HEK293 (cell line): ENCODE results near the gene ABCA1.

Source experiments
- CTCF ChIA-PET: fragments of 350-600 bp; formaldehyde crosslinking; extraction: SDS; loops from one replicate; lab custom pipeline; 2021; ENCODE audit warnings: antibody characterized with exemption; lab: Yijun Ruan, JAX
- POLR2A ChIA-PET: fragments of 300-600 bp; formaldehyde crosslinking; extraction: SDS; loops from one replicate; lab custom pipeline; 2020; ENCODE audit warnings: antibody characterized with exemption, inconsistent platforms; lab: Yijun Ruan, JAX
- H3K27ac ChIP-seq: fragments of 200-500 bp; sonication (Bioruptor generic); 2 replicates; pipeline ENCODE4 v1.5.1; 2014; ENCODE audit warnings: low read depth, low read length, control low read depth, inconsistent platforms; ENCODE audit errors: extremely low read depth
- H3K36me3 ChIP-seq, 2 experiments: fragments of 200-500 bp in 1 of 2; sonication (Bioruptor generic) in 1 of 2; 1 replicate in 1 of 2; 2 replicates in 1 of 2; pipeline ENCODE4 v1.5.1; 2014 to 2017; ENCODE audit warnings: inconsistent platforms in 2 of 2, low read length in 2 of 2; ENCODE audit not compliant: control insufficient read depth in 2 of 2, insufficient read depth in 1 of 2
- H3K4me1 ChIP-seq: fragments of 200-500 bp; sonication (Bioruptor generic); 2 replicates; pipeline ENCODE4 v1.5.1; 2014; ENCODE audit warnings: mild to moderate bottlenecking, low read length, inconsistent platforms; ENCODE audit not compliant: control insufficient read depth, insufficient read depth
- H3K4me3 ChIP-seq: 2 replicates; pipeline ENCODE4 v1.5.1; 2011; ENCODE audit warnings: low read depth, mild to moderate bottlenecking, control low read depth, low read length, moderate library complexity
- H3K9me3 ChIP-seq: fragments of 200-500 bp; sonication (Bioruptor generic); 2 replicates; pipeline ENCODE4 v1.5.1; 2014; ENCODE audit warnings: low read depth, low read length, inconsistent platforms; ENCODE audit not compliant: control insufficient read depth, insufficient read depth
- AEBP2 ChIP-seq: fragments of 450-650 bp; formaldehyde crosslinking; IDR thresholded peaks from 2 replicates; pipeline ENCODE4 v1.5.1; 2016; ENCODE audit warnings: missing biosample characterization, missing genetic modification characterization, borderline replicate concordance
- RBAK ChIP-seq: fragments of 450-650 bp; formaldehyde crosslinking; IDR thresholded peaks from 2 replicates; pipeline ENCODE4 v1.5.1; 2016; ENCODE audit warnings: missing biosample characterization, missing genetic modification characterization
- SETDB1 ChIP-seq: IDR thresholded peaks from one replicate; pipeline ENCODE4 v1.6.1; 2017; ENCODE audit warnings: mild to moderate bottlenecking, low read length, moderate library complexity, mixed read lengths; ENCODE audit not compliant: insufficient read length
- ZEB2 ChIP-seq: fragments of 450-650 bp; formaldehyde crosslinking; IDR thresholded peaks from 2 replicates; pipeline ENCODE4 v1.5.1; 2016; ENCODE audit warnings: missing biosample characterization, missing genetic modification characterization
- ZIC2 ChIP-seq: fragments of 450-650 bp; formaldehyde crosslinking; IDR thresholded peaks from 2 replicates; pipeline ENCODE4 v1.5.1; 2016; ENCODE audit warnings: missing biosample characterization, missing genetic modification characterization
- ZNF114 ChIP-seq: fragments of 450-650 bp; formaldehyde crosslinking; IDR thresholded peaks from 2 replicates; pipeline ENCODE4 v1.5.0; 2017; ENCODE audit warnings: missing biosample characterization, missing genetic modification characterization
- ZNF133 ChIP-seq: fragments of 450-650 bp; formaldehyde crosslinking; IDR thresholded peaks from 2 replicates; pipeline ENCODE4 v1.5.1; 2016; ENCODE audit warnings: missing biosample characterization, missing genetic modification characterization
- ZNF138 ChIP-seq: fragments of 450-650 bp; formaldehyde crosslinking; IDR thresholded peaks from 2 replicates; pipeline ENCODE4 v1.5.1; 2016; ENCODE audit warnings: missing biosample characterization, missing genetic modification characterization, borderline replicate concordance
- ZNF140 ChIP-seq: fragments of 450-650 bp; formaldehyde crosslinking; IDR thresholded peaks from 2 replicates; pipeline ENCODE4 v1.5.1; 2016; ENCODE audit warnings: missing biosample characterization, missing genetic modification characterization
- ZNF157 ChIP-seq: fragments of 450-650 bp; formaldehyde crosslinking; IDR thresholded peaks from 2 replicates; pipeline ENCODE4 v1.5.1; 2016; ENCODE audit warnings: missing biosample characterization, missing genetic modification characterization
- ZNF184 ChIP-seq: fragments of 450-650 bp; IDR thresholded peaks from 2 replicates; pipeline ENCODE4 v1.5.1; 2018; ENCODE audit warnings: missing biosample characterization, mild to moderate bottlenecking, missing genetic modification characterization
- ZNF221 ChIP-seq: fragments of 450-650 bp; formaldehyde crosslinking; IDR thresholded peaks from 2 replicates; pipeline ENCODE4 v1.5.1; 2017; ENCODE audit warnings: missing biosample characterization, missing genetic modification characterization, borderline replicate concordance
- ZNF223 ChIP-seq: fragments of 450-650 bp; formaldehyde crosslinking; IDR thresholded peaks from 2 replicates; pipeline ENCODE4 v1.5.1; 2016; ENCODE audit warnings: missing biosample characterization, missing genetic modification characterization
- ZNF362 ChIP-seq: fragments of 450-650 bp; formaldehyde crosslinking; IDR thresholded peaks from 2 replicates; pipeline ENCODE4 v1.5.1; 2016; ENCODE audit warnings: missing biosample characterization, missing genetic modification characterization
- ZNF433 ChIP-seq: fragments of 450-650 bp; formaldehyde crosslinking; IDR thresholded peaks from 2 replicates; pipeline ENCODE4 v1.5.1; 2016; ENCODE audit warnings: missing biosample characterization, missing genetic modification characterization, low read depth
- ZNF48 ChIP-seq: fragments of 450-650 bp; formaldehyde crosslinking; IDR thresholded peaks from 2 replicates; pipeline ENCODE4 v1.5.1; 2016; ENCODE audit warnings: missing biosample characterization, missing genetic modification characterization
- ZNF521 ChIP-seq: fragments of 450-650 bp; formaldehyde crosslinking; IDR thresholded peaks from 2 replicates; pipeline ENCODE4 v1.5.1; 2017; ENCODE audit warnings: missing biosample characterization, mild to moderate bottlenecking, missing genetic modification characterization
- ZNF560 ChIP-seq: fragments of 450-650 bp; formaldehyde crosslinking; IDR thresholded peaks from 2 replicates; pipeline ENCODE4 v1.5.1; 2017; ENCODE audit warnings: missing biosample characterization, missing genetic modification characterization, borderline replicate concordance
- ZNF571 ChIP-seq: fragments of 450-650 bp; formaldehyde crosslinking; IDR thresholded peaks from 2 replicates; pipeline ENCODE4 v1.5.0; 2017; ENCODE audit warnings: missing biosample characterization, missing genetic modification characterization
- ZNF645 ChIP-seq: fragments of 450-650 bp; formaldehyde crosslinking; IDR thresholded peaks from 2 replicates; pipeline ENCODE4; 2016; ENCODE audit warnings: missing biosample characterization, missing genetic modification characterization
- TF ChIP-seq, protein P1 (sequence below): fragments of 450-650 bp; formaldehyde crosslinking; IDR thresholded peaks from 2 replicates; pipeline ENCODE4 v1.5.1; 2016; ENCODE audit warnings: missing biosample characterization, missing genetic modification characterization
- TF ChIP-seq, protein P2 (sequence below): IDR thresholded peaks from 2 replicates; pipeline ENCODE4 v1.6.1; 2011; ENCODE audit warnings: mild to moderate bottlenecking, low read depth, low read length, borderline replicate concordance
- TF ChIP-seq, protein P3 (sequence below): fragments of 450-650 bp; formaldehyde crosslinking; IDR thresholded peaks from 2 replicates; pipeline ENCODE4 v1.5.1; 2017; ENCODE audit warnings: missing biosample characterization, missing genetic modification characterization

Gene ABCA1

GRCh38 chr9:104873489-104873850, 54.5 kb downstream of the ABCA1 start (continued):
- TF ChIP-seq, protein P1, sequence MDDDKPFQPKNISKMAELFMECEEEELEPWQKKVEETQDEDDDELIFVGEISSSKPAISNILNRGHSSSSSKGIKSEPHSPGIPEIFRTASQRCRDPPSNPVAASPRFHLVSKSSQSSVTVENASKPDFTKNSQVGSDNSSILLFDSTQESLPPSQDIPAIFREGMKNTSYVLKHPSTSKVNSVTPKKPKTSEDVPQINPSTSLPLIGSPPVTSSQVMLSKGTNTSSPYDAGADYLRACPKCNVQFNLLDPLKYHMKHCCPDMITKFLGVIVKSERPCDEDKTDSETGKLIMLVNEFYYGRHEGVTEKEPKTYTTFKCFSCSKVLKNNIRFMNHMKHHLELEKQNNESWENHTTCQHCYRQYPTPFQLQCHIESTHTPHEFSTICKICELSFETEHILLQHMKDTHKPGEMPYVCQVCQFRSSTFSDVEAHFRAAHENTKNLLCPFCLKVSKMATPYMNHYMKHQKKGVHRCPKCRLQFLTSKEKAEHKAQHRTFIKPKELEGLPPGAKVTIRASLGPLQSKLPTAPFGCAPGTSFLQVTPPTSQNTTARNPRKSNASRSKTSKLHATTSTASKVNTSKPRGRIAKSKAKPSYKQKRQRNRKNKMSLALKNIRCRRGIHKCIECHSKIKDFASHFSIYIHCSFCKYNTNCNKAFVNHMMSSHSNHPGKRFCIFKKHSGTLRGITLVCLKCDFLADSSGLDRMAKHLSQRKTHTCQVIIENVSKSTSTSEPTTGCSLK (tag by site-specific recombination): no peak

DNA sequence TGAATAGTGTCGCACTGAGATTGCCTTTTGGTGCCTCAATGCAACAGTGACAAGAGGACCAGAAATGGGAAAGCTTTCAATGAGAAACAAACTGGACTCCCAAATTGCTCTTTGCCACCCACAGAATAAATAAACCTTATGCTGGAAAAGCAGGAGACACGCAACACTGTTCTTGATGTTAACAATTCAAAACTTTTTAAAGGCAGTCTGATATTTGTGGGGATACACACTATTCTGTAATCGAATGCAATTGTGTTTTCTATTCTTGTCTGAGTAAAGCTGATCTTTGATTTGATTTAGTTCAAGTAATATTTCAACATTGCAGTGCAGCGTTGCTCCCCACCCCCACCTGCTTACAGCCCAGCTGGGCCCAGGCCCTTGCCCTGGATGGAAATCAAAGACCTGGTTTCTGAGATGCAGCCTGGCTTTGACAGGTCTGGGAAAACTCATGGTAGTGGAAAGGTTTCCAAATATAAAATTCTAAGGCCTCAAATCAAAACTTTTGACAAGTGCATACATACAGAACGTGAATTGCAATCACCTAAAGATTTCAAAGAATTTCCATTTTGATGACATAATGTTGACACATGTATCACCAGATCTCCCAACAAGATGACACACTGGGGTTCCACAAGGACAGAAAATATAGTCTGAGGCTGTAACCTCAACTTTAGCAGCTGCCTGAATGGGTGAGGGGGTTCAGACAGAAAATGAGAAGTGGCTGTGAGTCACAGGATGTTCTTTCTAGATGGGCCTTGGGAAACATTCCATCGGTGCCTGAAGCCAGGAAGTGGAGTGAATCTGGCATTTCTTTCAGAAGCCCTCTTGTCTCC, 55.1 kb downstream of the ABCA1 start:
- Histone ChIP-seq H3K27ac (no peak overlapping the region), H3K4me3 (no peak overlapping the region), H3K4me1 (peaks cover 7% of the 10 kb centered on the region), H3K9me3 (no peaks in the 10 kb centered on the region), H3K36me3 (no peaks in the 10 kb centered on the region)
- no peak for TF ChIP-seq ZNF521 (tag by site-specific recombination)
- TF ChIP-seq ZNF114: no peak
- TF ChIP-seq ZNF221 (tag by site-specific recombination): no peak
- no peak for TF ChIP-seq ZNF140 (tag by site-specific recombination)
- TF ChIP-seq SETDB1: no peak
- no peak for TF ChIP-seq ZEB2 (tag by site-specific recombination)
- no peak for TF ChIP-seq ZNF157 (tag by site-specific recombination)
- TF ChIP-seq, protein P2, sequence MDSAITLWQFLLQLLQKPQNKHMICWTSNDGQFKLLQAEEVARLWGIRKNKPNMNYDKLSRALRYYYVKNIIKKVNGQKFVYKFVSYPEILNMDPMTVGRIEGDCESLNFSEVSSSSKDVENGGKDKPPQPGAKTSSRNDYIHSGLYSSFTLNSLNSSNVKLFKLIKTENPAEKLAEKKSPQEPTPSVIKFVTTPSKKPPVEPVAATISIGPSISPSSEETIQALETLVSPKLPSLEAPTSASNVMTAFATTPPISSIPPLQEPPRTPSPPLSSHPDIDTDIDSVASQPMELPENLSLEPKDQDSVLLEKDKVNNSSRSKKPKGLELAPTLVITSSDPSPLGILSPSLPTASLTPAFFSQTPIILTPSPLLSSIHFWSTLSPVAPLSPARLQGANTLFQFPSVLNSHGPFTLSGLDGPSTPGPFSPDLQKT: no peak
- no peak for TF ChIP-seq ZNF184 (tag by site-specific recombination)
- no peak for TF ChIP-seq ZNF560 (tag by site-specific recombination)
- TF ChIP-seq ZNF223 (tag by site-specific recombination): no peak
- TF ChIP-seq ZNF645 (tag by site-specific recombination): no peak
- ChIA-PET CTCF (interaction anchor here (1.4 kb wide), 1 partner anchor 10 kb away, joined by 5 read pairs; no protein-coding TSS in a partner anchor), POLR2A (no interaction called here)

- Histone ChIP-seq H3K4me1 (peaks cover 7% of the 10 kb centered on the region), H3K27ac (no peak overlapping the region), H3K9me3 (no peaks in the 10 kb centered on the region), H3K4me3 (no peak overlapping the region), H3K36me3 (no peaks in the 10 kb centered on the region)
- ChIA-PET CTCF (interaction anchor here (1.2 kb wide), 1 partner anchor 9 kb away, joined by 8 read pairs; no protein-coding TSS in a partner anchor), POLR2A (no interaction called here)
- TF ChIP-seq ZNF133 (tag by site-specific recombination) (no peak), ZNF138 (tag by site-specific recombination) (no peak), ZNF571 (tag by site-specific recombination) (no peak), ZNF362 (tag by site-specific recombination) (no peak), ZNF433 (tag by site-specific recombination) (no peak), AEBP2 (tag by site-specific recombination) (no peak), ZNF48 (tag by site-specific recombination) (no peak), ZIC2 (tag by site-specific recombination) (no peak), RBAK (no peak)
- TF ChIP-seq, protein P3, sequence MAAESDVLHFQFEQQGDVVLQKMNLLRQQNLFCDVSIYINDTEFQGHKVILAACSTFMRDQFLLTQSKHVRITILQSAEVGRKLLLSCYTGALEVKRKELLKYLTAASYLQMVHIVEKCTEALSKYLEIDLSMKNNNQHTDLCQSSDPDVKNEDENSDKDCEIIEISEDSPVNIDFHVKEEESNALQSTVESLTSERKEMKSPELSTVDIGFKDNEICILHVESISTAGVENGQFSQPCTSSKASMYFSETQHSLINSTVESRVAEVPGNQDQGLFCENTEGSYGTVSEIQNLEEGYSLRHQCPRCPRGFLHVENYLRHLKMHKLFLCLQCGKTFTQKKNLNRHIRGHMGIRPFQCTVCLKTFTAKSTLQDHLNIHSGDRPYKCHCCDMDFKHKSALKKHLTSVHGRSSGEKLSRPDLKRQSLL (tag by site-specific recombination): no peak
Observed at GRCh38 chr9:104871961-104872527, 55.9 kb downstream of the ABCA1 start.
